SW480 (cell line): ENCODE results near the gene KSR2.

Experiments used
- DNase-seq: peaks from one replicate; pipeline ENCODE4 v3.0.0-alpha.2; 2016; ENCODE audit warnings: low spot score

KSR2 gene

GRCh38 chr12:117606945-117607344, 361.8 kb downstream of the KSR2 start:
- no peak for DNase-seq

- no peak for DNase-seq
Observed at GRCh38 chr12:117606024-117606423, 362.8 kb downstream of the KSR2 start.

- DNase-seq = no peak
Observed at GRCh38 chr12:117603316-117604113, 365.3 kb downstream of the KSR2 start.

- DNase-seq = peak; percentile 71
Observed at GRCh38 chr12:117599849-117600248, 368.9 kb downstream of the KSR2 start.

- no peak for DNase-seq
Observed at GRCh38 chr12:117596968-117597367, 371.8 kb downstream of the KSR2 start.

- no peak for DNase-seq
Observed at GRCh38 chr12:117595751-117596150, 373.0 kb downstream of the KSR2 start.

- DNase-seq = no peak
Observed at GRCh38 chr12:117594481-117594880, 374.3 kb downstream of the KSR2 start.

GRCh38 chr12:117593815-117594400, 374.9 kb downstream of the KSR2 start:
- no peak for DNase-seq

- no peak for DNase-seq
Observed at GRCh38 chr12:117592588-117593305, 376.0 kb downstream of the KSR2 start.

- DNase-seq = no peak
Observed at GRCh38 chr12:117590999-117591398, 377.8 kb downstream of the KSR2 start.

GRCh38 chr12:117590386-117590785, 378.4 kb downstream of the KSR2 start:
- DNase-seq = no peak

GRCh38 chr12:117589021-117589420, 379.8 kb downstream of the KSR2 start:
- no peak for DNase-seq

- peak; percentile 50 for DNase-seq
Observed at GRCh38 chr12:117587631-117588287, 381.0 kb downstream of the KSR2 start.

GRCh38 chr12:117583677-117584225, 385.0 kb downstream of the KSR2 start:
- no peak for DNase-seq

- no peak for DNase-seq
Observed at GRCh38 chr12:117583092-117583491, 385.7 kb downstream of the KSR2 start.

- DNase-seq = no peak
Observed at GRCh38 chr12:117582135-117582784, 386.5 kb downstream of the KSR2 start.

GRCh38 chr12:117580718-117581062, 388.1 kb downstream of the KSR2 start:
- peak; percentile 79 for DNase-seq

GRCh38 chr12:117580015-117580717, 388.6 kb downstream of the KSR2 start:
- no peak for DNase-seq

- DNase-seq = no peak
Observed at GRCh38 chr12:117577122-117577657, 391.6 kb downstream of the KSR2 start.

GRCh38 chr12:117576053-117576452, 392.7 kb downstream of the KSR2 start:
- no peak for DNase-seq

GRCh38 chr12:117574655-117575054, 394.1 kb downstream of the KSR2 start:
- DNase-seq = no peak
